Measurements from ENCODE around the gene TSR3. TPM values are rescaled to one million over a fixed set of nuclear protein-coding genes. Genes with fewer than 3 reads are reported as not detected.

The TSR3 gene
- total RNA-seq, 4 donors from 2014 or later, result 42.4 to 78.5 (median 61.9) TPM

- ATAC-seq (ENCODE audit: low FRiP score) (no peak), DNase-seq (ENCODE audit: low spot score) (no peak)
- TF ChIP-seq CTCF (IDR thresholded peaks at IDR 0.05), result no peak
Observed at GRCh38 chr16:1320658-1321240, 30.9 kb downstream of the TSR3 start.

GRCh38 chr16:1320097-1320496 lies 31.6 kb downstream of the TSR3 start:
- no peak for DNase-seq (ENCODE audit: low spot score)
- ATAC-seq (ENCODE audit: low FRiP score), result no peak
- no peak for TF ChIP-seq CTCF (IDR thresholded peaks at IDR 0.05)

- ATAC-seq (ENCODE audit: low FRiP score) (no peak), DNase-seq (ENCODE audit: low spot score) (no peak)
- TF ChIP-seq CTCF (IDR thresholded peaks at IDR 0.05), result no peak
Observed at GRCh38 chr16:1319041-1319440, 32.6 kb downstream of the TSR3 start.

GRCh38 chr16:1318268-1318545 lies 33.5 kb downstream of the TSR3 start:
- no peak for TF ChIP-seq CTCF (IDR thresholded peaks at IDR 0.05)
- ATAC-seq (ENCODE audit: low FRiP score) (no peak), DNase-seq (ENCODE audit: low spot score) (no peak)

- TF ChIP-seq CTCF (IDR thresholded peaks at IDR 0.05), result no peak
- DNase-seq (ENCODE audit: low spot score), result no peak
- no peak for ATAC-seq (ENCODE audit: low FRiP score)
Observed at GRCh38 chr16:1317479-1318267, 34.0 kb downstream of the TSR3 start.

GRCh38 chr16:1316033-1316405 lies 35.7 kb downstream of the TSR3 start:
- ATAC-seq (ENCODE audit: low FRiP score), result no peak
- TF ChIP-seq CTCF (IDR thresholded peaks at IDR 0.05), result no peak
- DNase-seq (ENCODE audit: low spot score), result no peak

Measured in omental fat pad (tissue), 4 donors.